IPS-NIHi7 (cell line): ENCODE results near the gene SLC15A3.

Source experiments
- DNase-seq: peaks from one replicate; pipeline ENCODE4 v3.0.0; 2012; ENCODE audit warnings: mixed read lengths; ENCODE audit errors: extremely low spot score

The SLC15A3 gene

DNA sequence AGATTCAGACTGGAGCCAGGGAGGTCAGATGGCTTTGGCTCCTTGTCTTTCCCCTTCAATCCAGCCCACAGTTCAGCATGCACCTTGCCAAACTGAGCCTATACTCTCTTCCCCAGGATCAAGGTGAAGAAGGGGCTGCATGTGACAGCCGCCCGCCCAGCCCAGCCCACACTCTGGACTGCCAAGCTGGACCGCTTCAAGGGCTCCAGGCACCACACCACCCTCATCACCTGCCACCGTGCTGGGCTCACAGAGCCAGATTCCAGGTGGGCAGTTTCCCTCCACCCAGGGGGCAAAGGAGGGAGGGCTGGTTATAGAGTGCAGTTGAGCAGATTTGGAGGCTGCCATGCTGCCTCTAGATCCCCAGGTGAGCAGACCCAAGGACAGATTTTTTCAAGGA lies 21.6 kb downstream of the SLC15A3 start:
- DNase-seq: no peak

DNA sequence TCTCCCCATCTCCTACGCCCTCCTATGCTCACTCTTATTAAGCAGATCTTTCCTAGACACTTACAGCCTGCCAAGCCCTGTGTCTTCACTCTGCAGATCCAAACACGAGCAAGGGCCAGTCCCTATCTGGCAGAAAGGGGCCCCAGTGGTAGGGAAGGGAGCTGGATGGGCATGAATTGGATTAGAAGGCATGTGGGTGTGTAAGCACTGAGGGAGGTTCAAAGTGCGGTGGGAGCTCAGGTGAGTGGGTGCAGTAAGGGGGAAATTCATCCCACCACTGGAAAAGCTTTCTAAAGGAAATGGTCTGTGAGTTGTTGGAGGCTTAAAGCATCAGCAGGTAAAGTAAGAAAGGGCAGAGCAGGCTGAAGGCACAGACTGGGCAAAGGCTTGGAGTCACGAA lies 22.2 kb downstream of the SLC15A3 start:
- no peak for DNase-seq

GRCh38 chr11:60928563-60929001 lies 23.4 kb downstream of the SLC15A3 start:
- DNase-seq: no peak

GRCh38 chr11:60927600-60927999 lies 24.4 kb downstream of the SLC15A3 start:
- no peak for DNase-seq

GRCh38 chr11:60927061-60927592 lies 24.8 kb downstream of the SLC15A3 start:
- DNase-seq: no peak

DNA sequence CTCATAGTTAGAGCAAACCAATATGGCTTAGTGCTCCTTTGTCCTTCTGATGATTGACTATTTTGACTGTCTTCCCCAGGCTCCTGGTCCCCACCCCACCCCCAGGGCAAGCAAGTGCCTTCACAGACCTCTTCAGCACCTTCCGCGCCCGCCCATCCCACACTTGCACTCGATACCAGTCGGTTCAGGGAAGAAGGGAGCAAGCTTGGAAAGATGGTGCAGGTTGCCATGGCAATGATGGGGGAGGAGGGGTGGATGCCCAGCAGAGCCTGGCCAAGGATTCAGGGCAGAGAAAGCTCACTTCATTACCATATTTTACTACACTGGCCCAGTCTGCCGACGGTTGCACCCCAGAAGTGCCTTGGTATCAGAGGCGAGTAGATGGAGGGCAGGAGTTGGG lies 25.5 kb downstream of the SLC15A3 start:
- no peak for DNase-seq

- no peak for DNase-seq
Observed at GRCh38 chr11:60925868-60926267, 26.1 kb downstream of the SLC15A3 start.

GRCh38 chr11:60924906-60925853 lies 26.8 kb downstream of the SLC15A3 start:
- DNase-seq: peak; percentile 46

DNA sequence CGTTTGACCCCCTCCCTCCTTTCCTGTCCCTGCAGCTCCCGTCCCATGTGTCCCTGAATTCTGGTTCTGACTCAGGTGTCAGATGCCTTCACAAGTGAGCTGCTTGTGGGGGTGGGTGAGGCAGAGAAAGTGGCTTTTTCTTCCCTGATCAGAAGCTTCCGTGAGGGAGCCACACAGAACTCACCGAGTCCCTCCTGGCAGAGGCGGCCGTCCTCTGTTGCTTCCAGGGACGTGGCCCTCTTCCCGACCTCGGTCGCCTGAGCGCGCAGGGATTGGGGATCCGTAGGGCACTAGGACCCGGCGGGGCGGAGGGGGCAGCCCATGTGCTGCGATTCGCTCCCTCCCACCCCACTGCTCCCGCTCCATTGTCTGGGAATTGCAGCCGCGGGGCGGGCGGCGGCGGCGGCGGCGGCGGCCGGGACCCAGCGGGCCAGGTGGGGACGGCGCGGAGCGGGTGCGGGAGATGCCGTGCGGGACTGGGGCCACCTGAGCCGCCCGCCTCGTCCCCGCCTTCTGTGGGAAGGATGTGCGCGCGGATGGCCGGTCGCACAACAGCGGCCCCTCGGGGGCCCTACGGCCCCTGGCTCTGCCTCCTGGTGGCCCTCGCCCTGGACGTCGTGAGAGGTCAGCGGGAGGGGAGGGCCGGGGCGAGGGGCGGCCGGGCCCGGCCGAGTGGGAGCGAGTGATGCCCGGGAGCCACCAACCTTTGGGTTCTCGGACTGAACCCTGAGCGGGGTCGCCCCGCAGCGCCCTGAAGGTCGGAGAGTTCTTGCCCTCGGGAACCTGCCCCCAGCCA lies 27.7 kb downstream of the SLC15A3 start, which contains the start of gene TMEM132A:
TSS of gene TMEM132A (plus strand) at position 351 of the 796 bp plus-strand sequence. CDS start at position 525, 174 bp downstream.
- DNase-seq: peak; percentile 94

GRCh38 chr11:60923800-60924109 lies 28.2 kb downstream of the SLC15A3 start:
- DNase-seq: no peak

- DNase-seq: no peak
Observed at GRCh38 chr11:60923326-60923725, 28.6 kb downstream of the SLC15A3 start.

DNA sequence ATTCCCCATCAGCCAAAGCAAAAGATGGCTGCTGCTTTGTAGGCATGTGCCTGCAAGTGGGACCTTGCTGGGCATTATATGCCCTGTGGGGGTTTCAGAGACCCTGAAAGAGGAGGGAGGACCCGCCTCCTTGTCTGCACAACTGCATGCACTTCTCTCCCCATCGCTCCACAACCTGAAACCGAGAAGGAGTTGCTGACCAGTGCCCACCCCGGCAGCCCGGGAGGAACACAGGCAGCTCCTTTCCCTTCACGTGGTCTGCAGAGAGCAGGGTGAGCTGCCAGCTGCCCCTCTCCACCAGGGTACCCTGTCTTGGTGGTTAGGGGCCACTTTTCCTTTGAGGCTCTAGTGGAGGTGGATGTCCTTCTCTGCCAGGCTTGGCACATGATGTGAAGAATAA lies 29.1 kb downstream of the SLC15A3 start:
- DNase-seq: no peak

GRCh38 chr11:60921777-60922335 lies 30.1 kb downstream of the SLC15A3 start:
- DNase-seq: no peak

- DNase-seq: no peak
Observed at GRCh38 chr11:60921259-60921658, 30.7 kb downstream of the SLC15A3 start.

DNA sequence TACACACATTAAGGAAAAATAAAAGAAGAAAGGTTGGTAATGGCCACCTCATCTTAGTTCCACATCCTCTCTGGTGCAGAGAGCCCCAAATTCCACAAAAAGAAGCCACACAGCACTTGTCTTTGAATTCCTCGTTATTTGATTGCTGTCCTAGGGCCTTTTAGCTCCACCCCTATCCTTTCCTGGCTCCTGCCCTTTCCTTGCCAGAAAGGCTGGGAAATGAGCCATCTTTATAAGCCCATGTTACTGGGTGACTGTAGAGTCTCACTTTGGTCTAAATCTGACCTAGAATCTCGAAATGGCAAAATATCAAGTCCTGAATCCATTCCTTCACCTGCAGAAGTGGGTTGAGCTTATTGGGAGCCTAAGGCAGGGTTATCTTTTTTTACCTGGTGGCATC lies 32.0 kb downstream of the SLC15A3 start:
- DNase-seq: no peak

- DNase-seq: no peak
Observed at GRCh38 chr11:60919320-60919719, 32.7 kb downstream of the SLC15A3 start.

- no peak for DNase-seq
Observed at GRCh38 chr11:60918939-60919265, 33.1 kb downstream of the SLC15A3 start.

DNA sequence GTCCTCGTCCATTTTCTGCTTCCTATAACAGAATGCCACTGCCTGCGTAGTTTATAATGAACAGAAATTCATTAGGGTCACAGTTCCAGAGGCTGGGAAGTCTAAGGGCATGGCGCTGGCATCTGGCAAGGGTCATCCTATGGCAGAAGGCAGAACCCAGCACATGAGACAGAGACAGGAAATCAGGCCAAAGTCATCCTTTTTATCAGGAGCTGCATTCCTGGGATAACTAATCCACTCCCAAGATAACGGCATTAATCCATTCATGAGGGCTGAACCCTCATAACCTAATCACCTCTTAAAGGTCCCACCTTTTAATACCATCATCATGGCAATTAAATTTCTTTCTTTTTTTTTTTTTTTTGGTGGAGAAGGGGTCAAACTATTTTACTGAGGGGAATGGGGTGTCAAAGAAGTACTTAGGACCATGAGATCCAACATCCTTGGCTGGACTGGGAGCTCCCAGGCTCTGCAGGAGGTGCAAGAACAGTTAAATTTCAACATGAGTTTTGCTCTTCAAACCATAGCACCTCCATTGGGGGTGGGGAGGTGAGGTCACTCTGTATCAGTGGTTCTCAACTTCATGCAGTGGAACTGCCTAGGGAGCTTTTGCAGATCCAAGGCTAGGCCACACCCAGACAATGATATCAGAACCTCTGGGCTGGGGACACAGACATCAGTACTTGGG lies 33.6 kb downstream of the SLC15A3 start:
- DNase-seq: no peak

GRCh38 chr11:60917267-60917666 lies 34.7 kb downstream of the SLC15A3 start:
- no peak for DNase-seq

DNA sequence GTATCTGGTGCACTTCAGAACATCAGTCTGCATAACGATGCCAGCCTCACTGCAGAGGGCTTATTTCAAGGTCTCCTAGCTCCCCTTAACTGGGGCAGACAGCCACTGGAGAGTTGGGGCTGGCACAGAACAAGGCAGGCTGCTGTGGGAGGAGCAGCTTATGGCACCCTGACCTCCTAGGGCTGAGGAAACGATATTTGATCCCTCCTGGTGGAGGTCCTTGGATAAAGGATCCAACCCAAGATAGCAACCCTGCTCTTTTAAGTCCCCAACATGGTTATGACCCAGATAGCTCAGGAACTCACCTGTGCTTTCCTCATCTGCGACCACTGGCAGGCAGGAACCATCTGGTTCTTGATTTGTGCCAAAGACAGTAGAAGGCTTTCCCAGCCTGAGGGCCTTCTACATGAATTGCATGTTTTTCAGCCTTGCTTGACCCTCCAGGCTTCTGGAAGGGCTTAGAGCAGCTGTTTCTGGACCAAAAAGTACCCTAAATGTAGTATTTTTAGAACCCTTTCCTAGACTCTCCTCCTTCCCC lies 35.2 kb downstream of the SLC15A3 start:
- DNase-seq: no peak

DNA sequence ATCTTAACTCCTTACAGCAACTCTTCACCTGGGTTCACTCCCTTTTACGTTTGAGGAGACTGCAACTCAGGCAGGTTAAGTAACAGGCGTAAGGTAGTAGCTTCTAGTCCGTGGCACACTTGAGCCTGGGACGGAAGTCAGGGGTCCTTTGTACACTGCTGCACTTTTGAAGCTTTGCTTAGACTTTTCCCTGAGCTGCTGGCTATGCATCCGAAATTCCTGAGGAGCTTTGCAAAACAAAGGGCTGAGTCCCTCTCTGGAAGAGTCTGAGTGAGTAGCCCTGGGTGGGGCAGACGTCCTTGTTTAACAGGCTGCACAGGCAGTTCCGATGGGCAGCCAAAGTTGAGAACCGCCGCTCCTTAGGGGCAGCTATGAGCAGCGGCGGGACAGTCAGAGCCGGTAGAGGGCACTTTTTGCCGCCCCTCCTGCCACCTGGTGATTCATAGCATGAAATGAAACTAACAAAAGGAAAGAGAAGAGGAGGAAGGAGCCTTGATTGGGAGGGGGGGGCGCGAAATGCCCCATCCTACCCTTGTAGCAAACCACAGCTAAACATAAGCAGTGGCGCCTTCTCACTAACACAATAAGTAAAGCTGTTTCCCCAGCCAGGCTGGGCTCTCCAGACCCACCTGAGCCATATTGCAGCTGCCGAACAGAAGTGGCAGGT lies 36.6 kb downstream of the SLC15A3 start:
- DNase-seq: peak; percentile 80
